ENCODE data around the gene TMTC2.

TMTC2 gene

DNA sequence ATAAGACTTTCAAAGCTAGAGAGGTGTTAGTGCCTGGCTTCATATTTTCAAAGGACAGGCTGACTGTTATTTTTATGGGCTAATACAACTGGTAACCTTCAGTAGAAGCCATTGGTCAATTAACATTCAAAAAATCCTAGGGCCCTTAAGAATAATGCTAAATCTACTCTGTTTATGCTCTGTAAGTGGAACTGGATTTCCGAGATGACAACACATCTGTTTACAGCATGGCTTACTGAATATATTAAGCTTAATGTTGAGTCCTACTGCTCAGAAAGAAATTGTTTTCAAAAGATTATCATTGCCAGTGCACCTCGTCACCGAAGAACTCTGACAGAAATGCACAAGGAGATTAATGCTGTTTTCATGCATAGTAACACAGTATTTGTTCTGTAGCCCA lies 239.9 kb downstream of the TMTC2 start (continued):
- TF ChIP-seq, protein P1, sequence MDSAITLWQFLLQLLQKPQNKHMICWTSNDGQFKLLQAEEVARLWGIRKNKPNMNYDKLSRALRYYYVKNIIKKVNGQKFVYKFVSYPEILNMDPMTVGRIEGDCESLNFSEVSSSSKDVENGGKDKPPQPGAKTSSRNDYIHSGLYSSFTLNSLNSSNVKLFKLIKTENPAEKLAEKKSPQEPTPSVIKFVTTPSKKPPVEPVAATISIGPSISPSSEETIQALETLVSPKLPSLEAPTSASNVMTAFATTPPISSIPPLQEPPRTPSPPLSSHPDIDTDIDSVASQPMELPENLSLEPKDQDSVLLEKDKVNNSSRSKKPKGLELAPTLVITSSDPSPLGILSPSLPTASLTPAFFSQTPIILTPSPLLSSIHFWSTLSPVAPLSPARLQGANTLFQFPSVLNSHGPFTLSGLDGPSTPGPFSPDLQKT (IDR thresholded peaks at IDR 0.05; ENCODE audit: borderline replicate concordance, low read depth, low read length), result no peak

DNA sequence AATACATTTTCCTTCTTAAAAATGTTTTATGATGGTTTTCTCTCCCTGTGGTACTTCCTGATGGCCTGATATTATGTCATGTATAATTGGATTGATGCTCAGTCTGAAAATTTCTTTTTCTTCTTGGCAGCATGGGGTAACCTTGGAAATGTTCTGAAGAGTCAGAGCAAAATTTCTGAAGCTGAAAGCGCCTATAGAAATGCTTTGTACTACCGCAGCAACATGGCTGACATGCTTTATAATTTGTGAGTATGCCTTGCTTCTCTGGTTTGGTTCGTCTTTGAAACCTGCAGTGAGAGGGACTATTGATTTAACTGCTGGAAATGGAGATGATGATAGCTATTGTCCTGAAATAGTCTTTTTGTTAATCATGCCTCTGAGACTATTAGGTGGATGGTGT lies 243.6 kb downstream of the TMTC2 start:
- Histone ChIP-seq H3K36me3 (ENCODE audit: control insufficient read depth in 2 of 2, insufficient read depth in 1 of 2, low read length in 2 of 2) (no peaks in the 10 kb centered on the region), H3K9me3 (ENCODE audit: control insufficient read depth, insufficient read depth, low read depth, low read length) (no peaks in the 10 kb centered on the region), H3K4me1 (ENCODE audit: control insufficient read depth, insufficient read depth, low read length) (no peaks in the 10 kb centered on the region), H3K4me3 (ENCODE audit: low read depth, low read length) (no peak overlapping the region), H3K27ac (ENCODE audit: extremely low read depth, low read depth, low read length) (no peak overlapping the region)
- TF ChIP-seq TCF7L2 (IDR thresholded peaks at IDR 0.05; ENCODE audit: borderline replicate concordance, low read depth, low read length), result no peak
- no peak for TF ChIP-seq SETDB1 (IDR thresholded peaks at IDR 0.05; ENCODE audit: insufficient read length, low read length)
- POLR2A ChIA-PET, result no interaction called here
- CTCF ChIA-PET, result interaction anchor here (0.5 to 0.6 kb wide), 2 partner anchors 29 to 61 kb away, joined by 3 read pairs; no protein-coding TSS in a partner anchor

DNA sequence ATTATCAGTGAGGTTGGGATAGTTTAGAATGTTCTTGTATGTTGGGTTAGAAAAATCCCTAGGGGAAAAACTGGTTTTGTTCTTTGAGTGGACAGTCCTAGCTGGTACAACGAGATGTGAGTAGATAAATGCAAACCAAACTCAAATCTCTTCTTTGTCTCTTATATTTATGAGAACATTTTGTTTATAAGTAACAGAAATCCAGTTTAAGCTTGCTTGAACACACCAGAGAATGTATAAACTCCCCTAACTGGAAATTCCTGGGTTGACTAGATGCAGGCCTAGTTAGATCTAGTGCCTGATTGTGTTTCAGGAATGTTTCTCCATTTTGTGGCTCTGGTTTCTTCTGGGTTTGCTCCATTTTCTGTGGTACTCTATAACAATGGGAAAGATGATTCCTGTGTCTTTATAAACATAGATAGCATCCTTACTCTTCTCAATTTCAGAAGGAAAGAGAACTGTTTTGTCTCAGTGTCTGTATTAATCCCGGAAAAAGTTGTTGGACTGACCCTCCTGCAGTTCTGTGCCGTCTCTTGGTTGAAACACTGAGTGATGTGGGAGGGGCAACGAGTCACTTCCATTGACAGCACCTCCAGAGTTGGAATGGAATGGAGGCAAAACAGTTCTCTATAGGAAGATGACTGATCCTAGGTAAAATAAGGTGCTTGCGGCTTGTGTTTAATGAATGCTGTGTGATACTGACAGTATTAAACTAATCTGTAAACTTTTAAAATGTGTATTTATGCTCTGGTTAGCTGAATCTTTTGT lies 244.8 kb downstream of the TMTC2 start:
- ChIA-PET CTCF (no interaction called here), POLR2A (no interaction called here)
- no peak overlapping the region for H3K27ac ChIP-seq (ENCODE audit: extremely low read depth, low read depth, low read length)
- H3K9me3 ChIP-seq (ENCODE audit: control insufficient read depth, insufficient read depth, low read depth, low read length), result no peaks in the 10 kb centered on the region
- no peak overlapping the region for H3K4me3 ChIP-seq (ENCODE audit: low read depth, low read length)
- no peaks in the 10 kb centered on the region for H3K4me1 ChIP-seq (ENCODE audit: control insufficient read depth, insufficient read depth, low read length)
- no peak for TF ChIP-seq ZNF362 (tag by site-specific recombination; IDR thresholded peaks at IDR 0.05)
- TF ChIP-seq ZNF202 (tag by site-specific recombination; IDR thresholded peaks at IDR 0.05; ENCODE audit: borderline replicate concordance), result no peak
- TF ChIP-seq ZNF664 (tag by site-specific recombination; IDR thresholded peaks at IDR 0.05), result no peak
- no peak for TF ChIP-seq HOXA7 (CRISPR knock-in tag; IDR thresholded peaks at IDR 0.05; ENCODE audit: borderline replicate concordance)
- no peak for TF ChIP-seq ZNF423 (tag by site-specific recombination; IDR thresholded peaks at IDR 0.05)
- no peak for TF ChIP-seq ZNF394 (tag by site-specific recombination; IDR thresholded peaks at IDR 0.05; ENCODE audit: borderline replicate concordance)
- no peak for TF ChIP-seq ZNF24 (tag by site-specific recombination; IDR thresholded peaks at IDR 0.05)
- TF ChIP-seq, protein P2, sequence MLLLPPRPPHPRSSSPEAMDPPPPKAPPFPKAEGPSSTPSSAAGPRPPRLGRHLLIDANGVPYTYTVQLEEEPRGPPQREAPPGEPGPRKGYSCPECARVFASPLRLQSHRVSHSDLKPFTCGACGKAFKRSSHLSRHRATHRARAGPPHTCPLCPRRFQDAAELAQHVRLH (tag by site-specific recombination; IDR thresholded peaks at IDR 0.05), result no peak
- no peak for TF ChIP-seq ZNF10 (tag by site-specific recombination; IDR thresholded peaks at IDR 0.05)
- TF ChIP-seq, protein P3, sequence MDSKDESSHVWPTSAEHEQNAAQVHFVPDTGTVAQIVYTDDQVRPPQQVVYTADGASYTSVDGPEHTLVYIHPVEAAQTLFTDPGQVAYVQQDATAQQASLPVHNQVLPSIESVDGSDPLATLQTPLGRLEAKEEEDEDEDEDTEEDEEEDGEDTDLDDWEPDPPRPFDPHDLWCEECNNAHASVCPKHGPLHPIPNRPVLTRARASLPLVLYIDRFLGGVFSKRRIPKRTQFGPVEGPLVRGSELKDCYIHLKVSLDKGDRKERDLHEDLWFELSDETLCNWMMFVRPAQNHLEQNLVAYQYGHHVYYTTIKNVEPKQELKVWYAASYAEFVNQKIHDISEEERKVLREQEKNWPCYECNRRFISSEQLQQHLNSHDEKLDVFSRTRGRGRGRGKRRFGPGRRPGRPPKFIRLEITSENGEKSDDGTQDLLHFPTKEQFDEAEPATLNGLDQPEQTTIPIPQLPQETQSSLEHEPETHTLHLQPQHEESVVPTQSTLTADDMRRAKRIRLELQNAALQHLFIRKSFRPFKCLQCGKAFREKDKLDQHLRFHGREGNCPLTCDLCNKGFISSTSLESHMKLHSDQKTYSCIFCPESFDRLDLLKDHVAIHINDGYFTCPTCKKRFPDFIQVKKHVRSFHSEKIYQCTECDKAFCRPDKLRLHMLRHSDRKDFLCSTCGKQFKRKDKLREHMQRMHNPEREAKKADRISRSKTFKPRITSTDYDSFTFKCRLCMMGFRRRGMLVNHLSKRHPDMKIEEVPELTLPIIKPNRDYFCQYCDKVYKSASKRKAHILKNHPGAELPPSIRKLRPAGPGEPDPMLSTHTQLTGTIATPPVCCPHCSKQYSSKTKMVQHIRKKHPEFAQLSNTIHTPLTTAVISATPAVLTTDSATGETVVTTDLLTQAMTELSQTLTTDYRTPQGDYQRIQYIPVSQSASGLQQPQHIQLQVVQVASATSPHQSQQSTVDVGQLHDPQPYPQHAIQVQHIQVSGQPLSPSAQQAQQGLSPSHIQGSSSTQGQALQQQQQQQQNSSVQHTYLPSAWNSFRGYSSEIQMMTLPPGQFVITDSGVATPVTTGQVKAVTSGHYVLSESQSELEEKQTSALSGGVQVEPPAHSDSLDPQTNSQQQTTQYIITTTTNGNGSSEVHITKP (tag by site-specific recombination; IDR thresholded peaks at IDR 0.05), result no peak
- TF ChIP-seq OSR2 (tag by site-specific recombination; IDR thresholded peaks at IDR 0.05), result no peak
- no peak for TF ChIP-seq ZNF112 (tag by site-specific recombination; IDR thresholded peaks at IDR 0.05)
- TF ChIP-seq ZNF280C (tag by site-specific recombination; IDR thresholded peaks at IDR 0.05), result no peak
- no peak for TF ChIP-seq ZNF354C (tag by site-specific recombination; IDR thresholded peaks at IDR 0.05; ENCODE audit: borderline replicate concordance, low read depth)
- TF ChIP-seq ZNF211 (tag by site-specific recombination; IDR thresholded peaks at IDR 0.05; ENCODE audit: low read depth), result no peak
- no peak for TF ChIP-seq ZEB2 (tag by site-specific recombination; IDR thresholded peaks at IDR 0.05)
- no peak for TF ChIP-seq ZNF19 (tag by site-specific recombination; IDR thresholded peaks at IDR 0.05; ENCODE audit: low read depth)
- TF ChIP-seq, protein P4, sequence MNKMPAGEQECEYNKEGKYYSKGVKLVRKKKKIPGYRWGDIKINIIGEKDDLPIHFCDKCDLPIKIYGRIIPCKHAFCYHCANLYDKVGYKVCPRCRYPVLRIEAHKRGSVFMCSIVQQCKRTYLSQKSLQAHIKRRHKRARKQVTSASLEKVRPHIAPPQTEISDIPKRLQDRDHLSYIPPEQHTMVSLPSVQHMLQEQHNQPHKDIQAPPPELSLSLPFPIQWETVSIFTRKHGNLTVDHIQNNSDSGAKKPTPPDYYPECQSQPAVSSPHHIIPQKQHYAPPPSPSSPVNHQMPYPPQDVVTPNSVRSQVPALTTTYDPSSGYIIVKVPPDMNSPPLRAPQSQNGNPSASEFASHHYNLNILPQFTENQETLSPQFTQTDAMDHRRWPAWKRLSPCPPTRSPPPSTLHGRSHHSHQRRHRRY (tag by site-specific recombination; IDR thresholded peaks at IDR 0.05), result no peak
- TF ChIP-seq FEZF1 (tag by site-specific recombination; IDR thresholded peaks at IDR 0.05), result no peak
- no peaks in the 10 kb centered on the region for H3K36me3 ChIP-seq (ENCODE audit: control insufficient read depth in 2 of 2, insufficient read depth in 1 of 2, low read length in 2 of 2)
